COR-L47 (cell line): ENCODE data around the gene ZBTB42.

Experiments used
- DNase-seq: peaks from one replicate; lab custom pipeline; 2025; lab: John Stamatoyannopoulos, UW

ZBTB42 gene

GRCh38 chr14:104795781-104796686 is 4.9 kb upstream of the ZBTB42 start:
- peak; percentile 55 for DNase-seq

- no peak for DNase-seq
Observed at GRCh38 chr14:104796687-104797081, 4.2 kb upstream of the ZBTB42 start.

GRCh38 chr14:104797115-104798044 is 3.5 kb upstream of the ZBTB42 start:
- no peak for DNase-seq

- no peak for DNase-seq
Observed at GRCh38 chr14:104798300-104799243, 2.3 kb upstream of the ZBTB42 start.

- no peak for DNase-seq
Observed at GRCh38 chr14:104799244-104800014, 1.5 kb upstream of the ZBTB42 start.

GRCh38 chr14:104800015-104800770 is 708 bp upstream of the ZBTB42 start:
- DNase-seq: peak; percentile 82

- no peak for DNase-seq
Observed at GRCh38 chr14:104801520-104802393, 856 bp downstream of the ZBTB42 start.

GRCh38 chr14:104802394-104803184 is 1.7 kb downstream of the ZBTB42 start:
- DNase-seq: no peak

- no peak for DNase-seq
Observed at GRCh38 chr14:104803280-104803911, 2.5 kb downstream of the ZBTB42 start.

- DNase-seq: no peak
Observed at GRCh38 chr14:104803912-104804410, 3.1 kb downstream of the ZBTB42 start.

GRCh38 chr14:104804481-104805325 is 3.8 kb downstream of the ZBTB42 start:
- no peak for DNase-seq

- no peak for DNase-seq
Observed at GRCh38 chr14:104805326-104805678, 4.4 kb downstream of the ZBTB42 start.

- DNase-seq: no peak
Observed at GRCh38 chr14:104805941-104806624, 5.2 kb downstream of the ZBTB42 start.

GRCh38 chr14:104806625-104807465 is 5.9 kb downstream of the ZBTB42 start:
- no peak for DNase-seq

- DNase-seq: no peak
Observed at GRCh38 chr14:104808456-104808855, 7.6 kb downstream of the ZBTB42 start.
